ENCODE results near the gene MRI1. TPM values are rescaled to one million over a fixed set of nuclear protein-coding genes. Genes with fewer than 3 reads are reported as not detected.

The MRI1 gene
- total RNA-seq, 2 donors from 2014 or later = 19.6 to 29.6 TPM

GRCh38 chr19:13768510-13768909, 4.2 kb downstream of the MRI1 start:
- Mint-ChIP-seq H3K4me1 (peaks cover 5% of the 10 kb centered on the region), H3K4me3 (no peak overlapping the region), H3K9me3 (no peaks in the 10 kb centered on the region), H3K27ac (no peak overlapping the region), H3K27me3 (ENCODE audit: insufficient read depth) (no peaks in the 10 kb centered on the region), H3K36me3 (ENCODE audit: low read depth) (peaks cover 25% of the 10 kb centered on the region)
- H3K27ac ChIP-seq (ENCODE audit: low read depth, low read length) = no peak overlapping the region
- 94 to 97% methylated on average over 10 to 19 of the region's 19 CpGs for WGBS, 2 experiments (ENCODE audit: insufficient coverage in 1 of 2, insufficient read length in 1 of 2)
- H3K36me3 ChIP-seq (ENCODE audit: control insufficient read depth, insufficient read depth, low read length) = peaks cover 18% of the 10 kb centered on the region
- no peak overlapping the region for H3K4me3 ChIP-seq (ENCODE audit: low read length)
- H3K9ac ChIP-seq (ENCODE audit: extremely low read depth, low read length, poor library complexity, severe bottlenecking) = no peak overlapping the region
- no peaks in the 10 kb centered on the region for H3K4me1 ChIP-seq (ENCODE audit: control insufficient read depth, insufficient read depth, low read length)
- no peaks in the 10 kb centered on the region for H3K9me3 ChIP-seq (ENCODE audit: control insufficient read depth, low read length)
- no peak for TF ChIP-seq CTCF (conservative IDR thresholded peaks at IDR 0.05)
- DNase-seq = no peak
- no peaks in the 10 kb centered on the region for H3K27me3 ChIP-seq (ENCODE audit: control insufficient read depth, insufficient read depth, low read length, poor library complexity, severe bottlenecking)

- no peaks in the 10 kb centered on the region for H3K9me3 ChIP-seq (ENCODE audit: control insufficient read depth, low read length)
- no peak overlapping the region for H3K4me3 Mint-ChIP-seq
- peaks cover 23% of the 10 kb centered on the region for H3K36me3 Mint-ChIP-seq (ENCODE audit: low read depth)
- H3K36me3 ChIP-seq (ENCODE audit: control insufficient read depth, insufficient read depth, low read length) = peaks cover 17% of the 10 kb centered on the region
- DNase-seq = no peak
- no peak for TF ChIP-seq CTCF (conservative IDR thresholded peaks at IDR 0.05)
- H3K4me1 ChIP-seq (ENCODE audit: control insufficient read depth, insufficient read depth, low read length) = no peaks in the 10 kb centered on the region
- H3K27ac Mint-ChIP-seq = no peak overlapping the region
- no peak overlapping the region for H3K4me3 ChIP-seq (ENCODE audit: low read length)
- no peaks in the 10 kb centered on the region for H3K9me3 Mint-ChIP-seq
- H3K4me1 Mint-ChIP-seq = peaks cover 8% of the 10 kb centered on the region
- no peak overlapping the region for H3K27ac ChIP-seq (ENCODE audit: low read depth, low read length)
- H3K27me3 Mint-ChIP-seq (ENCODE audit: insufficient read depth) = no peaks in the 10 kb centered on the region
- 86 to 91% methylated on average over 11 to 16 of the region's 16 CpGs for WGBS, 2 experiments (ENCODE audit: insufficient coverage in 1 of 2, insufficient read length in 1 of 2)
- H3K27me3 ChIP-seq (ENCODE audit: control insufficient read depth, insufficient read depth, low read length, poor library complexity, severe bottlenecking) = no peaks in the 10 kb centered on the region
- H3K9ac ChIP-seq (ENCODE audit: extremely low read depth, low read length, poor library complexity, severe bottlenecking) = no peak overlapping the region
Observed at GRCh38 chr19:13770013-13770635, 5.8 kb downstream of the MRI1 start.

GRCh38 chr19:13774217-13775191, 10.2 kb downstream of the MRI1 start, which contains the start of gene C19orf53:
Gene C19orf53, plus strand, starts transcription at chr19:13774456. Its CDS starts 22 bp downstream, at chr19:13774478.
- Histone ChIP-seq H3K27ac (ENCODE audit: low read depth, low read length) (peak within 1 kb of the TSS; percentile 81), H3K4me1 (ENCODE audit: control insufficient read depth, insufficient read depth, low read length) (no peaks in the 10 kb centered on the region), H3K27me3 (ENCODE audit: control insufficient read depth, insufficient read depth, low read length, poor library complexity, severe bottlenecking) (no peaks in the 10 kb centered on the region), H3K9me3 (ENCODE audit: control insufficient read depth, low read length) (peaks cover 6% of the 10 kb centered on the region), H3K9ac (ENCODE audit: extremely low read depth, low read length, poor library complexity, severe bottlenecking) (peak within 1 kb of the TSS; percentile 86), H3K4me3 (ENCODE audit: low read length) (peak within 1 kb of the TSS; percentile 98), H3K36me3 (ENCODE audit: control insufficient read depth, insufficient read depth, low read length) (peaks cover 41% of the 10 kb centered on the region)
- H3K4me1 Mint-ChIP-seq = peaks cover 7% of the 10 kb centered on the region
- H3K4me3 Mint-ChIP-seq = peak within 1 kb of the TSS; percentile 100
- peak within 1 kb of the TSS; percentile 99 for H3K27ac Mint-ChIP-seq
- H3K36me3 Mint-ChIP-seq (ENCODE audit: low read depth) = peaks cover 47% of the 10 kb centered on the region
- H3K9me3 Mint-ChIP-seq = no peaks in the 10 kb centered on the region
- TF ChIP-seq CTCF (conservative IDR thresholded peaks at IDR 0.05) = no peak
- DNase-seq = peak; percentile 95
- no peaks in the 10 kb centered on the region for H3K27me3 Mint-ChIP-seq (ENCODE audit: insufficient read depth)
- 0 to 1% methylated on average over 28 to 61 of the region's 61 CpGs for WGBS, 2 experiments (ENCODE audit: insufficient coverage in 1 of 2, insufficient read length in 1 of 2)
